VCaP (cell line): ENCODE results near the gene NDUFS5.

Experiments used
- H3K27ac ChIP-seq: fragments of 450-650 bp; 2 replicates; pipeline ENCODE4 v1.5.1; 2017
- CTCF ChIP-seq: fragments of 450-650 bp; conservative IDR thresholded peaks from 2 replicates; pipeline ENCODE4 v1.5.1; 2017; ENCODE audit warnings: mild to moderate bottlenecking, moderate library complexity

The NDUFS5 gene

GRCh38 chr1:39081271-39082009 lies 55.3 kb downstream of the NDUFS5 start:
- H3K27ac ChIP-seq: peak overlapping the region; percentile 24; the same call in 1 of the 2 replicates
- TF ChIP-seq CTCF: no peak

GRCh38 chr1:39082010-39082799 lies 56.1 kb downstream of the NDUFS5 start:
- peak overlapping the region; percentile 24; the same call in 1 of the 2 replicates for H3K27ac ChIP-seq
- TF ChIP-seq CTCF: no peak

GRCh38 chr1:39082811-39083576 lies 56.8 kb downstream of the NDUFS5 start:
- H3K27ac ChIP-seq: no peak overlapping the region
- TF ChIP-seq CTCF: no peak

GRCh38 chr1:39084191-39084590 lies 58.0 kb downstream of the NDUFS5 start:
- no peak for TF ChIP-seq CTCF
- no peak overlapping the region for H3K27ac ChIP-seq
